A549 (cell line): ENCODE measurements around the gene GRIA1. TPM values are rescaled to one million over a fixed set of nuclear protein-coding genes. Genes with fewer than 3 reads are reported as not detected.
"Not testable (repeated sequence)": the region's sequence is repeated elsewhere in the genome, so short reads cannot be mapped to it uniquely, and the experiment has no call there.

Experiments used
- ATAC-seq, 2 experiments: fragments of 200-7000 bp in 1 of 2; fragments of >200 bp in 1 of 2; cut with Nextera tagmentation in 1 of 2; cut with Tn5 transposase in 1 of 2; 3 replicates each; pipeline versions ENCODE4 v1.8.0 to v1.9.1; 2018 to 2020; ENCODE audit warnings: mild to moderate bottlenecking in 1 of 2, moderate library complexity in 1 of 2
- CTCF ChIA-PET: fragments of 300-600 bp; sonication (Branson Sonifier 250); formaldehyde crosslinking; extraction: SDS; loops from one replicate; lab custom pipeline; 2021; ENCODE audit warnings: antibody characterized with exemption, inconsistent platforms; lab: Yijun Ruan, JAX
- POLR2A ChIA-PET: fragments of 350-600 bp; formaldehyde crosslinking; extraction: SDS; loops from one replicate; lab custom pipeline; 2021; ENCODE audit warnings: antibody characterized with exemption, inconsistent platforms; lab: Yijun Ruan, JAX
- DNase-seq, 2 experiments: peaks; one replicate each; pipeline versions ENCODE4 v3.0.0 to v3.0.0-alpha.2; 2011 to 2016; ENCODE audit warnings: low read depth in 1 of 2, low spot score in 1 of 2
- FAIRE-seq: peaks from 2 replicates; lab custom pipeline; 2011; peaks lifted over from hg19 to GRCh38; lab: Jason Lieb, UNC
- H3K27ac ChIP-seq, 2 experiments: fragments of >200 bp; sonication (Bioruptor Twin); formaldehyde crosslinking; 3 replicates each; pipeline ENCODE4 v1.5.1; 2016 to 2017
- H3K4me1 ChIP-seq: fragments of >200 bp; sonication (Bioruptor Twin); formaldehyde crosslinking; 3 replicates; pipeline ENCODE4 v1.6.1; 2016
- H3K4me2 ChIP-seq: fragments of >200 bp; sonication (Bioruptor Twin); formaldehyde crosslinking; 3 replicates; pipeline ENCODE4 v1.6.1; 2016
- H3K4me3 ChIP-seq: fragments of >200 bp; sonication (Bioruptor Twin); formaldehyde crosslinking; 3 replicates; pipeline ENCODE4 v1.5.1; 2016
- H3K9me3 ChIP-seq: fragments of >200 bp; sonication (Bioruptor Twin); formaldehyde crosslinking; 3 replicates; pipeline ENCODE4 v1.6.1; 2016
- EP300 ChIP-seq, 2 experiments: fragments of >200 bp; sonication (Bioruptor Twin); formaldehyde crosslinking; IDR thresholded peaks; 2 replicates in 1 of 2; 3 replicates in 1 of 2; pipeline ENCODE4 v1.6.1; 2016 to 2017
- ESRRA ChIP-seq: fragments of 150-350 bp; IDR thresholded peaks from 2 replicates; pipeline ENCODE4 v1.6.1; 2014; ENCODE audit warnings: mild to moderate bottlenecking, low read length, borderline replicate concordance
- HEYL ChIP-seq: fragments of 250-450 bp; sonication (Bioruptor Pico); IDR thresholded peaks from 2 replicates; pipeline ENCODE4 v1.8.0; 2021; ENCODE audit warnings: mild to moderate bottlenecking, moderate library complexity
- HOXB13 ChIP-seq: fragments of 250-450 bp; sonication (Bioruptor Pico); IDR thresholded peaks from 2 replicates; pipeline ENCODE4 v1.5.0; 2020; ENCODE audit warnings: low read depth, mild to moderate bottlenecking, moderate library complexity
- WGBS: methylation state at CpG from one replicate; pipeline ENCODE4 v1.1.6; 2017; ENCODE audit errors: missing lambda C conversion rate; 5-methylcytosine and 5-hydroxymethylcytosine counted together
- polyA plus RNA-seq, 4 experiments: library from polyadenylated mRNA; depleted of rRNA in 3 of 4; stranded (reverse); fragments of >200 nt; fragmentation: RNase III in 1 of 4; extraction: RNeasy Plus Mini Kit Qiagen cat#74134 plus additional on column Dnase treatment in 1 of 4; gene quantifications; 2 replicates in 3 of 4; 3 replicates in 1 of 4; pipeline ENCODE4 v1.2.3, GENCODE V29; 2011 to 2017
- small RNA-seq, 6 experiments: library from RNA; depleted of rRNA; stranded (forward); fragments of <200 nt; gene quantifications; one replicate each; pipeline ENCODE3, GENCODE V24; 2012
- TF ChIP-seq, protein P1 (sequence below): IDR thresholded peaks from 2 replicates; pipeline ENCODE4 v1.6.1; 2012; ENCODE audit warnings: low read depth, borderline replicate concordance

Gene GRIA1
- polyA plus RNA-seq, 2 of the 4 experiments (the other 2 are of a cell fraction): not detected

DNA sequence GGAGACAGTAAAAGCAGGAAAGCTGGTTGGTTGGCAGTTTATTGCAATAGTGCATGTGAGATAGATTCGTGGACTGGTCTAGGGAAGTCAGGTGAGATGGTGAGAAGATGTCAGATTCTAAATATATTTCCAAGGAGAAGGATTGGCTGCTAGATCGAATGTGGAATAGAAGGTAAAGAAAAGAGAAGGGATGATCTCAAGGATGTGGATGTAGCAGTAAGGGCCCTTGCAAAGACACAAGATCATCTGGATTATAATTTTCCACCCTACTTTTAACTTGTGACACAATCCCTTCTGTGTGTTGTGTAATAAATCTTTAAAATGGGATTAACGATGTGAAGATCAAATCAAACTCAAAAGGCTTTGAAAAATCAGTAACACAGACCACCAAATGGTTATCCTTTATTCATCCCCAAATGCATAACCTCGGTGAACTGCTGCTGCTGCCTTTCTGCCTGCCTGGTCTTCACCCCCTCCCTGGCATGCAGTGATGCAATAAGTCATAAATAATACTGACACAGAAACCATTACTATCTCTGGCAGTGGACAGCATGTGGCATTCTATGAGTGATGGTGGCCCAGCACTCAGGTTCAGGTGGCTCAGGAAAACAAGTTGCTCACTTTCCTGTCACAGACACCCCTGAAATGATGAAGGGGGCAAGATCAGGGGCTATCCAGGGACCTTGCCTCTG, 369.9 kb downstream of the GRIA1 start:
- H3K9me3 ChIP-seq: no peaks in the 10 kb centered on the region
- FAIRE-seq (no peak), ATAC-seq (no peak), DNase-seq (no peak)
- H3K27ac ChIP-seq: no peak overlapping the region
- POLR2A ChIA-PET: no interaction called here
- CTCF ChIA-PET: interaction anchor here (1.1 to 2.0 kb wide), 2 partner anchors 10 kb away, joined by 3 to 4 read pairs; no protein-coding TSS in a partner anchor
- WGBS: 2% methylated on average over 4 of the region's 4 CpGs
- H3K4me1 ChIP-seq: no peaks in the 10 kb centered on the region
- no peak overlapping the region for H3K4me2 ChIP-seq
- TF ChIP-seq ESRRA (no peak), EP300 (IDR thresholded peaks at IDR 0.05) (no peak), HOXB13 (CRISPR knock-in tag) (no peak), HEYL (no peak)
- TF ChIP-seq, protein P1, sequence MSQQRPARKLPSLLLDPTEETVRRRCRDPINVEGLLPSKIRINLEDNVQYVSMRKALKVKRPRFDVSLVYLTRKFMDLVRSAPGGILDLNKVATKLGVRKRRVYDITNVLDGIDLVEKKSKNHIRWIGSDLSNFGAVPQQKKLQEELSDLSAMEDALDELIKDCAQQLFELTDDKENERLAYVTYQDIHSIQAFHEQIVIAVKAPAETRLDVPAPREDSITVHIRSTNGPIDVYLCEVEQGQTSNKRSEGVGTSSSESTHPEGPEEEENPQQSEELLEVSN: no peak
- no peak overlapping the region for H3K4me3 ChIP-seq

DNA sequence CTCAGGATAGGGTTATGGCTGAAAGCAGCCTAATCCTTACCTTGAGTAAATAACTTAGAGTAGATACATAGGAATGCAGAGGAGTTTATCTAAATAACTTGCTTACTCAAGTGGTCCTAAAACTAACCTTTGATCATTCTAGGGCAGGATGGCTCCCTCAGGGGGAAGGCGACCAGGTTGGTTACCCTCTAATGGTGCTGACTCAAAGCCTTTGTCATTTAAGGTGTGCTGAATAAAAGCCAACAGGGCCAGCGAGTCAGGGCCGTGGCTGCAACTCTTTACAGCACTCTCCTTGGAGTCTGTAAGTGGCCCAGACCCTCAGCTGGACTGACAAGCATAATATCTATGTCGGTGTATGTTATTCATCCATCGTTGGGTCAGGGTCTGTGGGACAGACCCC, 372.4 kb downstream of the GRIA1 start:
- DNase-seq, H3K4me1 ChIP-seq, H3K4me3 ChIP-seq, ATAC-seq, CTCF ChIA-PET, POLR2A ChIA-PET, FAIRE-seq, H3K9me3 ChIP-seq, H3K27ac ChIP-seq, H3K4me2 ChIP-seq: not testable (repeated sequence)
- 0% methylated on average over 5 of the region's 5 CpGs for WGBS

Small RNAs within 50 kb of the gene (small RNA-seq; reads per million reads assigned to genes)
- gene RN7SL177P: 0 reads per million in 6 experiments
